Measurements from ENCODE around the gene NDUFAF8.
"Not testable (repeated sequence)": the region's sequence is repeated elsewhere in the genome, so short reads cannot be mapped to it uniquely, and the experiment has no call there.

The NDUFAF8 gene

DNA sequence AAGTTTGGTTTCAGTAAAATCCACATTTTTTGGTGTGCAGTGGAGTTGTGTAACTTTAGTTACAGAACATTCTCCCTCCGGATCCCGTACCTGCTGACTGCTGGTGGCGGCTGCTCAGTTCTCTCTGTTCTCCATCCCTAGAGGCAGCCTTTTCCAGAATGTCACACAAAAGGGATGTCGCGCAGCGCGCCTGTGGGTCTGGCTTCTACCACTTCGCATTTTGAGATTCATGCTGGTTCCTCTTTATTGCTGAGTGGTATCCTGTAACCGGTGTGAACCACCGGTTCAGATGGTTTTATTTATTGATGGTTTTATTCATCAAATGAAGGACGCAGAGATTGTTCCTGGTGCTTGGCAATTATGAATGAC is 15.4 kb upstream of the NDUFAF8 start:
- no peak for DNase-seq (ENCODE audit: low spot score)

DNA sequence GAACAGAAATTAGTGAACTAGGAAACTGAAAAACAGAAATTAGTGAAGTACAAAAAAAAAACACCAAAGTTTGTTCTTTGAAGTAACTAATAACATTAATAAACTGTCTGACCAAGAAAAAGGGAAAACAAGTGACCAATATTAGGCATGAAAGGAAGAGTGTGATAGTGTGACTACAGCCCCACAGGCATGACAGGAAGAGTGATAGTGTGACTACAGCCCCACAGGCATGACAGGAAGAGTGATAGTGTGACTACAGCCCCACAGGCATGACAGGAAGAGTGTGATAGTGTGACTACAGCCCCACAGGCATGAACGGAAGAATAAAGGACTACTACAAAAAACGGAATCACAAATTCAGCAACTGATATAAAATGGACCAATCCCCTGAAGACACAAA is 11.5 kb upstream of the NDUFAF8 start:
- not testable (repeated sequence) for DNase-seq (ENCODE audit: low spot score)

GRCh38 chr17:81228420-81228819 is 10.7 kb upstream of the NDUFAF8 start:
- DNase-seq (ENCODE audit: low spot score) = no peak

- no peak for DNase-seq (ENCODE audit: low spot score)
Measured at GRCh38 chr17:81228834-81229665, 10.1 kb upstream of the NDUFAF8 start.

GRCh38 chr17:81229666-81229920 is 9.5 kb upstream of the NDUFAF8 start:
- DNase-seq (ENCODE audit: low spot score) = no peak

GRCh38 chr17:81230043-81230820 is 8.9 kb upstream of the NDUFAF8 start:
- DNase-seq (ENCODE audit: low spot score) = no peak

DNA sequence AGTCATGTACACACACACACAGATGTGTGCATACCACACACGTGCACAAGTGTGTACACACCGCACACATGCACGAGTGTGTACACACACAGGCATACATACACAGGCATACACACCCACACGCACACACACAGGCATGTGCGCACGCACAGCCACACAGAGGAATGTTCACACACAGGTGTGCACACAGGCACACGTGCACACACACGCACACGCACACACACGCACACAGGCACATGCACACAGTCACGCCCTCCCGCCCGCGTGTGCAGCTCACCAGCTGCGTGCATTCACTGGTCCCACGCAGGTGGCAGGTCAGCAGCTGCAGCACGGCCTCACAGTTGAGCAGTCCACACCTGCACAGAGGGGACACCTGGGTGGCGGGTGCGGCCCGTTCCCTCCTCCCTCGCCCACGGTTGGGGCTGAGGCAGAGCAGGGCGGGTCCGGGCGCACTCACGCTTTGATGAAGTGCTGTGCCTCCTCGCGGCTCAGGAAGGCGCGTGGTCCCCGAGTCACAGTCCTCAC is 7.9 kb upstream of the NDUFAF8 start:
- no peak for DNase-seq (ENCODE audit: low spot score)

DNA sequence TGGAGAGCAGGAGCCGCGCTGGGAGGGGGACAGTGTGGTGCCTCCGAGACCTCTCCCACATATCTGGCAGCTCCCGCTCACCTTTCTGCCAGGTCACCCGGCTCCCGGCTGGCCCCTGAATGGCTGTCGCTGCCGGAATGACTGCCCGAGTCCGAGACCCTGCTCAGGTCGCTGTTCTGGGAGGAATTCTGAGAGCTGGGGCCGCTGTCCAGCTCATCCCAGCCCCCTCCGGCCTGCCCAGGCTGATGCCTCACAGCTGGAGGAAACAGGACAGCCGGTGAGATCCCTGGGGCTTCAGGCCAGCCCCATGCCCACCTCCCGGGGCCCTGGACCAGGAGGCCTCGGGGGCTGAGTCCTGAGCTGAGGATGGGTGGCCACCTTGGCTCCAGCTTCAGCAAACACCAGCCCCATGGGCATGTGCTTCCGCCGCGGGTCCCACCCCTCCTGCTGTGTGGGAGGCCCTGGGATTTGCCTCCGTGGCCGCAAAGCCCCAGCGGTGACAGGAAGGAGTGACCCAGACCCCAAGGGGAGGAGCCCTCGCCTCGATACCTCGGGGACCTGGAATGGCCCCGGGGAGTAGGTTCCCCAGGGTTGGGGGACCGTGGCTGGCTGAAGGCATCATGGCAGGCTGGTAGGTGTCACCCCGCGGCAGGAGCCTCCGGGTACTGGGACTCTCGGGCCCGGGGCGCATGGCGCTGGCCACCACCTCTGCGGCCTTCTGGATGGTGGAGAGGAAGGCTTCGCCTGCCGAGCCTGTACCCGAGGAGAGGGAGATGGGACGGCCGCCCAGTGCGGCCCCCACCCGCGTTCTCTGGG is 7.1 kb upstream of the NDUFAF8 start:
- DNase-seq (ENCODE audit: low spot score) = no peak

DNA sequence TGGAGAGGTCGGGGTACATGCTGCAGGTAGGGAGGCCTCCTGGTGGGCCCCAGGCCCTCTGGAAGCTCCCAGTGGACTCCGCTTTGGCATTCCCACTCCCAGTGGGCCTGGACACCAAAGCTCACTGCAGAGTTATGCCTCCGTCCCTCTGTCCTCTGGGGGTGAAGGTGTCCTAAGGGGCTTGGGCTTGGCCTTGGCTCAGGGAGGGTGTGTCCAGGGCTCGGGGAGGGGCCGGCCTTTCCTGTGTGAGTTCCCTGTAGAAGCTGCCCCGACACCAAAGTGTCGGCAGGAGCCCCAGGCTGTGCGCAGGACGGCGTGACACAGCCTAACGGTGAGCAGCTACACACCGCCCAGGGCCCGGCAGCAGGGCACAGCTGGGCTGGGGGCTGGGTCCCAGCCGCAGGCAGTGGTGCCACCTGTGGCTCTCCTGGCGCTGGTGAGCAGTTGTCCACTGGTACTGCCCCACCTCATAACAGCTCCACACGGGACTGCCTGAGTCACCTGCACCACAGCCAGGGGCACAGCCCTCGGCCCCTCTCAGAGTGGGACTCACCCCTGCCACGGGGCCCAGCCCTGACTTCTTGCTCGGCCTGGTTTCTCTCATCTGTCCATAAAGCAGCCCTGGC is 6.4 kb upstream of the NDUFAF8 start:
- DNase-seq (ENCODE audit: low spot score) = no peak

DNA sequence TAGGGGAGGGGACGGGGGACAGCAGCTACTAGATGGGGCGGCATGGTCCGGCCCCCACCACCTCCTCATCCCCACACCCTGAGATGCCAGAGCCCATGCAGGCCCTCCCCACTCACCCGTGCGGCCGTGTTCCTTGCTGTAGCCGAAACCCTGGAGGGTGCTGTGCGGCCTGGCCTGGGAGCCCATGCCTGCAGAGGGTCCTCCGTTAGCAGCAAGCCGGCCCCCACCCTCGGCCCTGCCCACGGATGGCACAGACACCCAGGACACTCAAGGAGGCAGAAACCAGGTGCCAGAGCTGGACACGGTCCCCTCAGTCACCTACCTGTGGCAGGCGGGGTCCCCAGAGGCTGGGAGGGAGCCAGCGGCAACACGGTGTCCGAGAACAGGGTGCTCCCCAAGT is 5.8 kb upstream of the NDUFAF8 start:
- DNase-seq (ENCODE audit: low spot score) = no peak

DNA sequence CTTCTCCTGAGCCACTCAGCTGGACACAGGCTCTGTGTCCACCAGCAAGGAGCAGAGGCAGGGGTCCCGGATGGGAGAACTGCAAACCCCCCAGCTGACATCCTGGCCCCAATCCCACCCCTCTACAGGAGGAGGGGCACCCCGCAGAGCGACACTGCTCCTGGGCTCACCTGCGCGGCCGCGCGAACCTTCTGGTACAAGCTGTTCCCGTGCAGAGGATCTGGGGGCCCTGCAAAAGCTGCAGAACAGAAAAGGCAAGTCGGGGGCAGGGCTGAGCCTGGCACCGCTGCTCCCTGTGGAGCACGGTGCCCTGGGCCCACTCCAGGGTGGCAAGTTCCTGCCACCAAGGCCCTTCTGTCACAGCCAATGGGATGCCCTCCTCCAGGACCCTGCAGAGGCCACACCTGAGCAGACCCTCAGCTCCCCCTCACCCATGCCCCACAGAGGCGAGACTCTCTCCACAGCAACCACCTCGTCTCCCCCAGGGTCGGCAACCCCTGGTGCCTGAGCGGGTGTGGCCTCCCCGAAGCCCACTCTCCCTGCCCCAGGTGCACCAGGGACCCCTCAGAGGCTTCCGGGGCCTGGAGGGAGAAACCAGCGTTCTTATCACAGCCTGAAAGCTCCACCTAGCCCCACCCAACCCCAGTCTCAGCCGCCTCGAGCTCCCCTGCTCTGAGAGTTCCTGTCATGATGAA is 5.2 kb upstream of the NDUFAF8 start:
- DNase-seq (ENCODE audit: low spot score) = no peak

DNA sequence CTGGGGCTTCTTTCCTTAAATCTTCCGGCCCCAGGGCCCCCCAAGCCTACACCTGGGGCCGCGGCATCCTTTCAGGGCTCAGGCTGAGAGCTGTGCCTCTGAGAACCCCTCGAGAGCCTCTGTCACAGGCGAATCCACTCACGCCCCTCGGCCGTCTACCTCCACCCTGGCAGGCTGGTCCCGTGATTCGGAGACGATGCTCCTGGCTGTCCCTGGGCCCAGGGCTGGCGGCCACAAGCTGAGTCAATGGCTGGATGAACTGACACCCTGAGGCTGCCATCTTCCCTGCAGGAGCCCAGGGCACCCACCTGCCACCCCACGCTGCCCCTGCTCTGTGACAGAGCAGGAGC is 4.6 kb upstream of the NDUFAF8 start:
- no peak for DNase-seq (ENCODE audit: low spot score)

GRCh38 chr17:81234940-81235821 is 3.9 kb upstream of the NDUFAF8 start:
- DNase-seq (ENCODE audit: low spot score) = no peak

DNA sequence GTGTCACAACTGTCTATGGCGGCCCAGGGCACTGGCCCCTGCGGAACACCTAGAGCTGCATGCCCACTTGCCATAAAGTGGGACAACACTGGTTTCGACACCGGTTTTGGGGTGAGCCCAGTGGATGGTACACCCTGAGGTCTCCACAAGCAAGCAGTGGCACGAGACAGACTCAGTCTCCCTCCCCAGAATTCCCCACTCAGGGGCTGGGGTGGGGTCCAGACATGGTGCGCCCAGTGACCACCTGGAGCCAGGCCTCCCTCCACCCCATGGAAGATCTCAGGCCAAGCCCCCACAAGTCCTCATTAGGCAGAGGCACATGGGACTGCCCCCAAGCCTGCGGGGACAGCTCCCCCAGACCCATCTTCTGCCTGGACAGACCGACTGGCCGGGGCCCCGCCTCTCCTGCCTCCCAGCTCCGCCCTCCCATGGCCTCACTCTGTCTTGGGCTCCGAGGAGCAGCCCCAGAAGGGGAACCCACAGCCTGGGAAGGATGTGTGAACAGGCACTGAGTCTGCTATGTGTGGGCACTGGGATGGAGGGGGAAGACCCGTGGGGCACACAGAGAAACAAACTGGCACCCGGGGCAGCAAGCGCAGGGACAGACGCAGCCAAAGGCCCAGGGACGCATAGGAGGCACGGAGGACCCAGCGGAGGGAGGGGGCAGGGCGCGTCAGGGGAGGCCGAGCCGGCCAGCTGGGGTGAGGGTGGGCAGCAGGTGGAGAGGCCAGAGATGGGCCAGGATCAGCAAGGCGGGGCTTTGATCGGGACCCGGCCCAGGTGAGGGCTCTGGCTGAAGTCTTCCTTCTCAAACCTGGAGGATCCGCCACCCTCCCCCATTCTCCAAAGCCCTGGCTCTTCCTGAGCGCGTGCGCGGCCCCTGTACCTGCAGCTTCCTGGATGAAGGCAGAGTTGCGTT is 3.0 kb upstream of the NDUFAF8 start:
- no peak for DNase-seq (ENCODE audit: low spot score)

DNA sequence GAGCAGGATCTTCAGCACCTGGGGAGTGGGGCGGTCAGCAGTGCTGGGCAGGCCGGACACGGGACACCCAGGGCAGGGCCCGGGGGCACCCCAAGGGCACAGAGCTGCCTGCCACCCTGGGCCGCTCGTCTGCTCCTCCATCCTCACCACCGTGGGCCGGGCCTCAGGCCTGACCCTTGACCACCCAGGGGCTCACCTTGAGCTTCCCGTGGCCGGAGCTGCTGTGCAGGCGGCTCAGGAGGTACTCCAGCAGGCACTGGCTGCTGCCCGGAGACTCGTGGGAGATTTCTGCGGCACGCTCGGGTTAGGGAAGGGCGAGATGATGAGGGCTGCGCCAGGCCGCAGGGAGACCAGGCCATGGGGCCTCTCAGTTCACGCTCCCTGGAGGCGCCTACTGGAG is 2.3 kb upstream of the NDUFAF8 start:
- no peak for DNase-seq (ENCODE audit: low spot score)

DNA sequence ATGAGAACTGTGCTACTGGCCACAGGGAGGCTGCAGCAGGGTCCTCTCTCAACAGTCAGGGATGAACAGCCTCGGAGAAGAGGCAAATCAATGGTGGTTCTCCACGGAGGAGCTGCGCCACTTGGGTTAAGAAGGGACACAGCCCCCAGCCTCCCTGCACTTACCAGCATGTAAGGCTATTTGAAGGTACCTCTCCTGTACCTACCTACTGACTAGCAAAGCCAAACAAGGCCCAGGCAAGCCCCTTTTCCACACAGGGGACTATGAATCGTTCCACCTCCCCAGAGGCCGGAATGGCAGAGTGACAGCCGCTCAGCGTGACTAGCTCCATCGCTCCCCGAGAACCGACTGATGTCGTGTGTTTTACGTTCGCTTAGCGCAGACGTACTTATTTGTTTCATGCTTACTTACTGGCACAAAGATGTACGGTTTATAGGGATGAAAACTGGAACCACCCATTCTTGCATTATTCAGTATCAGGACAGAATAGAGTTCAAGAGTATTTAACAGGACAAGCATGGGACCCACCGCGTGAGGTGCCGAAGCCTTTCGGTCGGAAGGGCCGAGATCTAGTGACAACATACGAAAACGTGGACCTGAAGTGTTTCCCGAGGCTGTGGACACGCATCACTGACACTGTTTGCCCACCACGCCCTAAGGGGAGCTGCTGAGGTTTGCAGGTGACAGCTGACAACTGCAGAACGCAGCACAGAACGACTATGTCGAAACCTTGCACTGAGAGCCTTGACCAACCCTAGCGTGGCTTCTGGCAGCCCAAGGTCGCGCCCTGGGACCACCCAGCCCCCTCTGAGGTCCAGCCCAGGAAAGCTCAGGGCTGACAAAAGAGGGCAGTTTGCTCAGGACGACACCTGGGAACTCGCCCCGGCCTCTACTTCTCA is 1.3 kb upstream of the NDUFAF8 start:
- DNase-seq (ENCODE audit: low spot score) = no peak

GRCh38 chr17:81238490-81238814 is 666 bp upstream of the NDUFAF8 start:
- DNase-seq (ENCODE audit: low spot score) = no peak

DNA sequence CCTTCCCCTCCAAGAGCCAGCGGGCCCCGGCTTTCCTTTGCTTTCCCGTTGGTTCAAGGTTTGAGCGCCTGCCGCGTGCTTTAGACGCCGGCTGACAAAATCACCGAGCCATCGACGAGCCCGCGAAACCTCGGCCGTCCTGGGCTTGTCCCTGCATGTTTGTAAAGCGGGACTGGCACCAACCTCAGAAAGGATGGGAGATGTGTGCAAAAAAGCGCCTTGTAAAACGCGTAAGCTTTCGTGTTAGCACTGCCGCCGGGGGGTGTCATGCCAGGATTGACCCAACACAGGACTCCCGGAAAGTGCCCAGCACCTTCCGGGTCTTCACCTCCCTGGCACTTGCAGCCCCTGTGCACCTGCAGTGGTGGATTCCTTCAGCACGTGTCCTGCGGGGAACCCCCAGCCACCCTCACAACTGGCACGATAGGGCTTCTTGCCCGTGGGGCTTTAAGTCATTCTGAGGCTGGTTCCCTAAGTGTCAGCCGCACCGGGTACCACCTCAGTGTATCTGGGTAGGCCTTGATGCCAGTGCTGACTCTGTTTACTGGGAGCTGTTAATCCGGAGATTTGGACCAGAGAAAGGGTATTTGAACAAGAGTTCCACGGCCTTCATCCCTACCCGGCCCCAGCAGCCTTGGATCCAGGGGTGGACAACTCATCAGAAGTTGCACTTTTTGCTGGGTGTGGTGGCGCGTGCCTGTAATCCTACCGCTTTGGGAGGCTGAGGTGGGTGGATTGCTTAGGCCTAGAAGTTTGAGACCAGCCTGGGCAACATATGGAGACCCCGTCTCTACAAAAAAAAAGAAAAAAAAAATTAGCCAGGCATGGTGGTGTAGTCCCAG is 817 bp downstream of the NDUFAF8 start:
- DNase-seq (ENCODE audit: low spot score) = peak; percentile 33
